Activated CD8-positive, alpha-beta memory T cell treated with anti-CD3 and anti-CD28 coated beads, Interleukin-2, amount 50 U/mL, for 4 hours (primary cell): ENCODE data around the gene CASZ1.

Experiments used
- DNase-seq: peaks from one replicate; pipeline ENCODE4 v3.0.0-alpha.2; 2020

Gene CASZ1

GRCh38 chr1:10824821-10825540 is 28.5 kb upstream of the CASZ1 start:
- DNase-seq: no peak

GRCh38 chr1:10823000-10823401 is 26.6 kb upstream of the CASZ1 start:
- no peak for DNase-seq

GRCh38 chr1:10821388-10821787 is 24.9 kb upstream of the CASZ1 start:
- DNase-seq: no peak

GRCh38 chr1:10820422-10820821 is 24.0 kb upstream of the CASZ1 start:
- DNase-seq: no peak

- DNase-seq: no peak
These were observed 22.9 kb upstream of the CASZ1 start for GRCh38 chr1:10819198-10819901.

- no peak for DNase-seq
These were observed 22.1 kb upstream of the CASZ1 start for GRCh38 chr1:10818262-10819197.

- DNase-seq: no peak
These were observed 20.4 kb upstream of the CASZ1 start for GRCh38 chr1:10816743-10817369.

- no peak for DNase-seq
These were observed 19.8 kb upstream of the CASZ1 start for GRCh38 chr1:10816233-10816632.

- DNase-seq: no peak
These were observed 19.4 kb upstream of the CASZ1 start for GRCh38 chr1:10815858-10816195.

- DNase-seq: no peak
These were observed 18.8 kb upstream of the CASZ1 start for GRCh38 chr1:10814976-10815857.

- DNase-seq: no peak
These were observed 17.9 kb upstream of the CASZ1 start for GRCh38 chr1:10814312-10814711.

- DNase-seq: no peak
These were observed 17.4 kb upstream of the CASZ1 start for GRCh38 chr1:10813799-10814198.

- no peak for DNase-seq
These were observed 16.0 kb upstream of the CASZ1 start for GRCh38 chr1:10812387-10812915.

GRCh38 chr1:10808441-10808840 is 12.0 kb upstream of the CASZ1 start:
- DNase-seq: no peak

- no peak for DNase-seq
These were observed 10.5 kb upstream of the CASZ1 start for GRCh38 chr1:10806966-10807365.

GRCh38 chr1:10803971-10804820 is 7.8 kb upstream of the CASZ1 start:
- no peak for DNase-seq

- no peak for DNase-seq
These were observed 6.7 kb upstream of the CASZ1 start for GRCh38 chr1:10802944-10803715.

- no peak for DNase-seq
These were observed 4.3 kb upstream of the CASZ1 start for GRCh38 chr1:10800778-10801177.

- DNase-seq: no peak
These were observed 3.3 kb upstream of the CASZ1 start for GRCh38 chr1:10799726-10800125.
